SK-N-MC (cell line): ENCODE data around the gene RUNX1.

ENCODE experiments used
- EZH2 ChIP-seq: fragments of 200-600 bp; sonication (generic); IDR thresholded peaks from one replicate; pipeline ENCODE4 v1.6.1; 2017; ENCODE audit warnings: antibody characterized with exemption
- FOXP2 ChIP-seq: optimal IDR thresholded peaks from 2 replicates; pipeline ENCODE3; 2011; ENCODE audit warnings: mild to moderate bottlenecking, moderate library complexity; ENCODE audit not compliant: insufficient read depth; ENCODE audit errors: extremely low read length, control extremely low read depth
- POLR2AphosphoS5 ChIP-seq: IDR thresholded peaks from 2 replicates; pipeline ENCODE4 v1.6.1; 2012; ENCODE audit warnings: mild to moderate bottlenecking, low read depth, low read length, borderline replicate concordance

GRCh38 chr21:34770576-34770975 is 278.5 kb downstream of the RUNX1 start:
- TF ChIP-seq EZH2: no peak
- no peak for TF ChIP-seq FOXP2
- no peak for TF ChIP-seq POLR2AphosphoS5
